Right lobe of liver (tissue), 6 donors: Measurements from ENCODE around the gene TRIM41. TPM values are rescaled to one million over a fixed set of nuclear protein-coding genes. Genes with fewer than 3 reads are reported as not detected.
"Not testable (repeated sequence)": the region's sequence is repeated elsewhere in the genome, so short reads cannot be mapped to it uniquely, and the experiment has no call there.

Experiments used
- ATAC-seq, 4 donors: fragments of 200-7000 bp; cut with Tn5 transposase; one replicate each; pipeline ENCODE4 v1.9.1; 2020; ENCODE audit warnings: mild to moderate bottlenecking in 4 of 4, moderate library complexity in 4 of 4
- DNase-seq, 3 donors: peaks; one replicate each; pipeline ENCODE4 v3.0.0-alpha.2; 2020
- H3K27ac ChIP-seq, 3 donors: fragments of 200-600 bp; one replicate each; pipeline ENCODE4 v1.8.0; 2022
- H3K27me3 ChIP-seq, 2 donors: fragments of 200-600 bp; one replicate each; pipeline ENCODE4 v1.8.0; 2022
- H3K36me3 ChIP-seq, 4 donors: fragments of 200-600 bp; sonication (generic) in 1 of 4; one replicate each; pipeline versions ENCODE4 v1.5.1 to v1.8.0; 2017 to 2022; ENCODE audit warnings: control low read depth in 1 of 4
- H3K4me1 ChIP-seq, 4 donors: fragments of 200-600 bp; sonication (generic) in 1 of 4; one replicate each; pipeline versions ENCODE4 v1.5.1 to v1.8.0; 2017 to 2022; ENCODE audit warnings: control low read depth in 1 of 4
- H3K4me3 ChIP-seq, 3 donors: fragments of 200-600 bp; one replicate each; pipeline ENCODE4 v1.8.0; 2022
- H3K9me3 ChIP-seq, 4 donors: fragments of 200-600 bp; sonication (generic) in 1 of 4; one replicate each; pipeline versions ENCODE4 v1.5.1 to v1.8.0; 2017 to 2022; ENCODE audit warnings: control low read depth in 1 of 4
- CTCF ChIP-seq, 4 donors: fragments of 200-600 bp in 3 of 4; fragments of 450-650 bp in 1 of 4; IDR thresholded peaks; one replicate each; pipeline versions ENCODE4 v1.5.1 to v1.8.0; 2016 to 2022; ENCODE audit warnings: antibody characterized with exemption in 4 of 4, mild to moderate bottlenecking in 2 of 4
- POLR2A ChIP-seq: fragments of 450-650 bp; IDR thresholded peaks from one replicate; pipeline ENCODE4 v1.6.1; 2017; ENCODE audit warnings: antibody characterized with exemption, mild to moderate bottlenecking
- WGBS: methylation state at CpG from one replicate; pipeline ENCODE4 v1.1.6; 2018; ENCODE audit warnings: low coverage, low lambda C conversion rate; ENCODE audit not compliant: insufficient coverage; ENCODE audit errors: missing lambda C conversion rate; 5-methylcytosine and 5-hydroxymethylcytosine counted together
- intact Hi-C, 2 donors: fragments of 100-400 bp; cut with DNase I; formaldehyde crosslinking; loops; one replicate each; pipeline versions ENCODE4 v1.11.2 to v1.14.1; 2022
- total RNA-seq, 6 experiments: library from RNA; depleted of rRNA in 2 of 6; stranded (reverse); fragments of >200 nt in 2 of 6; fragmentation: NEBNext Ultra II Directional in 3 of 6; extraction: Animal tissue kit (Norgen Biotek cat#: 25700) in 3 of 6; gene quantifications; one replicate each; pipeline versions ENCODE4 v1.1.0 to v1.2.4, GENCODE V29; 2016 to 2023
- donor health status: DM: no; HTN: yes; CAD: no.
- donor health status: DM: no; HTN: no; CAD: no.
- donor health status: DM: no; HTN: no; CAD: no.
- donor health status: DM: no; HTN: yes; CAD: no.
- donor health status: DM: no; HTN: yes; CAD: no.

Gene TRIM41
- total RNA-seq, 6 experiments from 2014 or later = 7.3 to 20.6 (median 15.9) TPM

DNA sequence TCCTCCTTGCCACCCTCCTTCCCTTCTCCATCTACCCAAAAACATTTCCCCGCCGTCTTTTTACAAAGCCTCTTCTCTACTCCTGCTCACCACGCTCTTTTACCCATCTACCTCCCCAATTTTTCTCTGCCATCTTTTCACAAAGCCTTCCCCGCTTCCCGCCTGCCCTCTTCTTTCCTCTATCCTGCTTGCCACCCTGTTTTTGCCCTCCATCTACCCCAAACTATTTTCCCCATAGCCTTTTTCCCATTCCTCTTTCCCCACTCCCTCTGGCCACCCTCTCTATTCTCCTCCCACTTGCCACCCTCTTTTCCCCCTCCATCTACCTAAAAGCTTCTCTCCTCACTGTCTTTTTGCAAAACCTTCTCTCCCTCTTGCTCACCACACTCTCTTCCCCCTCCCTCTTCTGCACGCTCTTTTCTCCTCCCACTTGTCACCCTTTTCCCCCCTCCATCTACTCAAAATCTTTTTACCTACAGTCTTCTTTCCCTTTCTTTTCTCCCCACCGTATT, 57.2 kb downstream of the TRIM41 start:
- Histone ChIP-seq H3K27me3 (no peaks in the 10 kb centered on the region), H3K9me3 (no peaks in the 10 kb centered on the region), H3K4me1 (no peaks in the 10 kb centered on the region), H3K27ac (no peak overlapping the region), H3K36me3 (no peaks in the 10 kb centered on the region), H3K4me3 (no peak overlapping the region)
- ATAC-seq = no peak
- WGBS = 87% methylated on average over 7 of the region's 7 CpGs
- intact Hi-C loops = no loop called here
- DNase-seq = no peak
- TF ChIP-seq POLR2A = no peak
- no peak for TF ChIP-seq CTCF (IDR thresholded peaks at IDR 0.05)

- TF ChIP-seq POLR2A (no peak), CTCF (IDR thresholded peaks at IDR 0.05) (no peak)
- Histone ChIP-seq H3K9me3 (no peaks in the 10 kb centered on the region), H3K4me1 (no peaks in the 10 kb centered on the region), H3K27me3 (no peaks in the 10 kb centered on the region), H3K4me3 (no peak overlapping the region), H3K27ac (no peak overlapping the region), H3K36me3 (no peaks in the 10 kb centered on the region)
- intact Hi-C loops = no loop called here
- ATAC-seq (no peak), DNase-seq (no peak)
- 91% methylated on average over 36 of the region's 40 CpGs for WGBS
These were observed 58.2 kb downstream of the TRIM41 start for GRCh38 chr5:181281077-181281983.

DNA sequence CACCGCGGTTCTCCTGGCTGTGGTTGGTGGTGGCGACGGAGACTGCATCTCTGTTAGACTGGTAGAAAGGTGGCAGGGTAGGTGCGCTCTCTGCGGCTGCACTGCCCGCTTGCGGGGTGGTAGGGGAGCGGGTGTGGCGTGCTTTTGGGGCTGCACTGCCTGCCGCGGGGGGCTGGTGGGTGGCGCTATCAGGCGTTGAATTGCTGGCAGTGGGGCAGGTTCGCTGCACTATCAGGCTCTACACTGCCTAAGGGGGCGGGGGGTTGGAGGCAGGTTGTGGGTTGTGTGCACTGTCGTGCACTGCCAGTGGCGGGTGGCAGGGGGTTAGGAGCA, 58.9 kb downstream of the TRIM41 start:
- no peak for TF ChIP-seq CTCF (IDR thresholded peaks at IDR 0.05)
- no peak for TF ChIP-seq POLR2A
- Histone ChIP-seq H3K27me3 (no peaks in the 10 kb centered on the region), H3K4me1 (no peaks in the 10 kb centered on the region), H3K9me3 (no peaks in the 10 kb centered on the region), H3K36me3 (no peaks in the 10 kb centered on the region), H3K4me3 (no peak overlapping the region), H3K27ac (no peak overlapping the region)
- no peak for DNase-seq
- intact Hi-C loops = no loop called here
- no CpG with 5 or more reads among the region's 18 CpGs for WGBS
- ATAC-seq = no peak

- not testable (repeated sequence) for H3K27me3 ChIP-seq
These were observed 59.3 kb downstream of the TRIM41 start for GRCh38 chr5:181282415-181282814.

DNA sequence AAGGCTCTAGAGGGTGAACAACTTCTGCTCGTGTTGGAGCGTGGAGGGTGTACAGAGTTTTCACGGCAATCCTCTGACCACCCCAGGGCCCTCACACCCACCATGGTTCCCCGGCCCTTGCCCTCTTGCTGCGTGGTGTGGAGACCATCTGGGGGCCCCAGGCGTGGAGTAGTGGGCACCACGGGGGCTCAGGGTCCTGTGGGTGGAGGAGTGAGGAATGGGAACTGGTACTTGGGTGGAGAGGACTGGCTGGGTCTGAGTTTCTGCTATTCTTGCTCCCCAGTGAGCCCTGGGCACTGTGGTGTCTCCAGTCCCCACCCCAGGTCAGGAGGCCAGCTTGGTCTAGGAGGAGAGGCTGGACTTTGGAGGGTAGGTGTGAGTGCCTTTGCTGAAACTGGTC, 59.8 kb downstream of the TRIM41 start:
- H3K4me1 ChIP-seq = no peaks in the 10 kb centered on the region
- no peak for TF ChIP-seq POLR2A
- H3K27ac ChIP-seq = no peak overlapping the region
- intact Hi-C loops = no loop called here
- 83% methylated on average over 3 of the region's 7 CpGs for WGBS
- no peaks in the 10 kb centered on the region for H3K9me3 ChIP-seq
- DNase-seq (no peak), ATAC-seq (no peak)
- no peaks in the 10 kb centered on the region for H3K27me3 ChIP-seq
- H3K4me3 ChIP-seq = no peak overlapping the region
- no peaks in the 10 kb centered on the region for H3K36me3 ChIP-seq

More at GRCh38 chr5:181282415-181282814, 59.3 kb downstream of the TRIM41 start:
- H3K4me3 ChIP-seq, intact Hi-C loops, DNase-seq, H3K36me3 ChIP-seq, H3K27ac ChIP-seq, H3K9me3 ChIP-seq, ATAC-seq, H3K4me1 ChIP-seq: not testable (repeated sequence)
- 74% methylated on average over 9 of the region's 16 CpGs for whole genome bisulfite sequencing
